Fibroblast of pulmonary artery (primary cell): Measurements from ENCODE around the gene CCDC73.

Experiments used
- DNase-seq: peaks from one replicate; pipeline ENCODE4 v3.0.0-alpha.2; 2010; ENCODE audit warnings: low read depth
- H3K4me3 ChIP-seq: replicated peaks from 2 replicates; pipeline ENCODE4 v1.5.1; 2011; ENCODE audit warnings: low read depth, mild to moderate bottlenecking, control low read depth, low read length, moderate library complexity
- TF ChIP-seq, protein P1 (sequence below): IDR thresholded peaks from 2 replicates; pipeline ENCODE4 v1.5.1; 2011; ENCODE audit warnings: mild to moderate bottlenecking, control low read depth, low read length, inconsistent platforms; ENCODE audit errors: missing control alignments

Gene CCDC73

GRCh38 chr11:32796425-32796824 is 2.0 kb upstream of the CCDC73 start:
- no peak overlapping the region for H3K4me3 ChIP-seq
- DNase-seq = no peak
- TF ChIP-seq, protein P1, sequence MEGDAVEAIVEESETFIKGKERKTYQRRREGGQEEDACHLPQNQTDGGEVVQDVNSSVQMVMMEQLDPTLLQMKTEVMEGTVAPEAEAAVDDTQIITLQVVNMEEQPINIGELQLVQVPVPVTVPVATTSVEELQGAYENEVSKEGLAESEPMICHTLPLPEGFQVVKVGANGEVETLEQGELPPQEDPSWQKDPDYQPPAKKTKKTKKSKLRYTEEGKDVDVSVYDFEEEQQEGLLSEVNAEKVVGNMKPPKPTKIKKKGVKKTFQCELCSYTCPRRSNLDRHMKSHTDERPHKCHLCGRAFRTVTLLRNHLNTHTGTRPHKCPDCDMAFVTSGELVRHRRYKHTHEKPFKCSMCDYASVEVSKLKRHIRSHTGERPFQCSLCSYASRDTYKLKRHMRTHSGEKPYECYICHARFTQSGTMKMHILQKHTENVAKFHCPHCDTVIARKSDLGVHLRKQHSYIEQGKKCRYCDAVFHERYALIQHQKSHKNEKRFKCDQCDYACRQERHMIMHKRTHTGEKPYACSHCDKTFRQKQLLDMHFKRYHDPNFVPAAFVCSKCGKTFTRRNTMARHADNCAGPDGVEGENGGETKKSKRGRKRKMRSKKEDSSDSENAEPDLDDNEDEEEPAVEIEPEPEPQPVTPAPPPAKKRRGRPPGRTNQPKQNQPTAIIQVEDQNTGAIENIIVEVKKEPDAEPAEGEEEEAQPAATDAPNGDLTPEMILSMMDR = no peak

- TF ChIP-seq, protein P1 = peak; percentile 72
- peak overlapping the region; percentile 32 for H3K4me3 ChIP-seq
- DNase-seq = peak; percentile 53
Measured at GRCh38 chr11:32792948-32793475, 1.4 kb downstream of the CCDC73 start.

DNA sequence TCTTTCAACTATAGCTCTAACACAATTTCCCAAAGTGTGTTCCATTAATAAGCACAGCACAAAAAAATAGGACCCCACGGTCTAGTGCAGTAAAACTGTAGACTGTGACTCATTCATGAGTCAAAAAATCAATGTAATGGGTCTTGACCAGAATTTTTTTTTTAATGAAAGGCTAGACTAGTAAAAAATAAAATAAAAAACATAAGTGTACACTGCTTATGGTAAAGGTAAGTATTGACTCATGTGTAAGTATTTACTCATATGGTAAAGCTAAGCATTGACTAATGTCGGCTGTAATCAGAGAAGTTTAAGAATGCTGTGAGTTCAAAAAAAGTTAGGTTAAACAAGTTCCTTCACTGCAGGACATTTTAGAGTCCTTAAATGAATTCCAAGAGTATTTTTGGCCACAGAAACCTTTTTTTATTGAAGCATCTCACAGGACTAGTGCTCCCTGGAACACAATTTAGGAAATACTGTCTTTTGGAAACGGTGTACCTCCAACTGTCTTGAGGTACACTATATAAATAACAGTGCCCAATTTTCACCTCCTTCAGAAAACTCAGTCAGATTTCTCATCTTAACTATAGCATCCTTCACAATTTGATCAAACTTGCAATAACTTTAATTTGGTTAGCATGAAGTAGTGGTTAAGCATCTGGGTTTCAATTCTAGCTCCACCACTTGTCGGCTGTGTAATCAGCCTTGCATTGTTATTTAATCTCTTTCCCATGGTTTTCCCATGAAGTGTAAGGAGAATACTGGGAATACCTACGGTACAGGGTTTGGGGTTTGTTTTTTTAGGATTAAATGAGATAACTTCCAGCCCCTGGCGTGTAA is 2.1 kb downstream of the CCDC73 start:
- TF ChIP-seq, protein P1 = no peak
- H3K4me3 ChIP-seq = no peak overlapping the region
- DNase-seq = no peak

DNA sequence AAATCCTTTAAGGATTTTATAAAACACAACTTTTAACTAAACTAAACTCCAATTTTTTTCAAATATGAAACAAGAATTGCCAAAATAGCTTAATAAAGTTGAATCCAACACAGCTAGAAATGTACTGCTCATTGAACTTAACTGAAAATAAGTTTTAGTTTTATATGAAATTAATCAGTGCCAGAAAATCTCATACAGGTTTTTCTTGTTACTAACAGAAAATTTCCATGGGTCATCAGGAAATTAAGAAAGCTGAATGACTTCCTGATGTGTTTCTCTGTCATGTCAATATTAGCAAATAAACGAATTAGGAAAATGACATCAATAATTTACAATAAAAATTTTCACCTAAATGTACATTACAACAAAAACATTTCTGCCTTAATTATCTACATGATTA is 3.5 kb downstream of the CCDC73 start:
- DNase-seq = no peak
- H3K4me3 ChIP-seq = no peak overlapping the region
- TF ChIP-seq, protein P1 = no peak

GRCh38 chr11:32786811-32787210 is 7.7 kb downstream of the CCDC73 start:
- TF ChIP-seq, protein P1 = no peak
- DNase-seq = no peak
- no peak overlapping the region for H3K4me3 ChIP-seq

DNA sequence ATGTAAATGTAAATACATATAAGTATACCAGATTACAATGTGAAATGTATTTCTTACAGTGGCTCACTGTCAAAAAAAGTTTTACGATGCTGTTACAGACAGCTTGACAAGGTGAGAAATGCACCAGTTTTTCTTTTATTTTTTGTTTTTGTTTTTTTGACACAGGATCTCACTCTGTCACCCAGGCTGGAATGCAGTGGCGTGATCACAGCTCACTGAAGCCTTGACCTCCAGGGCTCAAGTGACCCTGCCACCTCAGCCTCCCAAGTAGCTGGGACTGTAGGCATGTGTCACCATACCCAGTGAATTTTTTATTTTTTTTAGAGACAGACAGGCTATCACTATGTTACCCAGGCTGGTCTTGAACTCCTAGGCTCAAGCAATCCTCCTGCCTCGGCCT is 9.2 kb downstream of the CCDC73 start:
- TF ChIP-seq, protein P1 = no peak
- no peak overlapping the region for H3K4me3 ChIP-seq
- DNase-seq = no peak
